AG09309 (cell line): Measurements from ENCODE around the gene CCDC59.

Source experiments
- DNase-seq: peaks from one replicate; pipeline ENCODE4 v3.0.0-alpha.2; 2010; ENCODE audit warnings: low read depth
- H3K4me3 ChIP-seq: 2 replicates; pipeline ENCODE4 v1.5.1; 2011; ENCODE audit warnings: mild to moderate bottlenecking, low read depth, low read length, moderate library complexity; ENCODE audit not compliant: control insufficient read depth
- CTCF ChIP-seq: IDR thresholded peaks from 2 replicates; pipeline ENCODE4 v1.5.1; 2011; ENCODE audit warnings: mild to moderate bottlenecking, low read depth, low read length, inconsistent platforms; ENCODE audit not compliant: insufficient read depth, control insufficient read depth; ENCODE audit errors: missing control alignments

CCDC59 gene

DNA sequence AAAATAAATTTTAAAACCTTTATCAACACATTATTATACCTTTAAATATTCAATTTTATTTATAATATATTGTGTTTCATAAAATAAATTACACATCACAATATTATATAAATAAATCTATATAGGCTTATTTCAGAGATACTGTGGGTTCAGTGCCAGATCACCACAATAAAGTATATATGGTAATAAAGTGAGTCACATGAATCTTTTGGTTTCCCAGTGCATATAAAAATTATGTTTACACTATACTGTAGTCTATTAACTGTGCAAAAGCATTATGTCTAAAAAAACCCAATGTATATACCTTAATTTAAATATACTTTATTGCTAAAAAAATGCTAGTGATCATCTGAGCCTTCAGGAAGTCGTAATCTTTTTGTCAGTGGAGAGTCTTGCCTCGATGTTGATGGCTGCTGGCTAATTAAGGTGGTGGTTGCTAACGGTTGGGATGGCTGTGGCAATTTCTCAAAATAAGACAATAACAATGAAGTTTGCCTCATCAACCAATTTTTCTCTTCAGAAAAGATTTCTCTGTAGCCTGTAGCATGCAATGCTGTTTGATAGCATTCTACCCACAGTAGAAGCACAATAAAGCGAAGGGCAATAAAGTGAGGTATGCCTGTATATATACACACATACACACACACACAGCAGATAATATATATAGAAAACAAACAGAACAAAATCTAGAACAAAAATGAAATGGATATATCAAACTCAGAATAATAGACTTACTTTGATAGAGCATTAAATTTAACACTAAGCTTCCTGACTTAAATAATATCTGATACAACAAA is 32.4 kb downstream of the CCDC59 start:
- no peak for TF ChIP-seq CTCF
- DNase-seq: no peak
- no peak overlapping the region for H3K4me3 ChIP-seq

DNA sequence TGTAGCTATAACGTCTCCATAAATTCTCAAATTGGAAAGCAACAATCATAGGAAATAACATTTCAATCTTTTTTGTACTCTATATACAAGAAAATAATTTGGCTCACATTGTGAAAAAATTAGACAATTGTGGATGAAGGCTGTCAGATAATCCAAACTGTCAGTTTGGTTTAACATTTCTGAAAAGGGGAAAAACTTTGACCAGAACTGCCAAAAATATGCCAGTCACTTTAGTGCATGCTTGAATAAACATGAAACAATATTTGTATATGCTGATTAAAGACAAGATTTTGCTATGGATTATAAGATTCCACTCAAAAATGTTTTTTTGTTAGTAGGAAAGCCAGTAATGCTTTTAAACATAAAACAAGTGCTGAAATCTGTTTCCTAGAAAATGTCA is 38.9 kb downstream of the CCDC59 start:
- no peak for TF ChIP-seq CTCF
- H3K4me3 ChIP-seq: no peak overlapping the region

DNA sequence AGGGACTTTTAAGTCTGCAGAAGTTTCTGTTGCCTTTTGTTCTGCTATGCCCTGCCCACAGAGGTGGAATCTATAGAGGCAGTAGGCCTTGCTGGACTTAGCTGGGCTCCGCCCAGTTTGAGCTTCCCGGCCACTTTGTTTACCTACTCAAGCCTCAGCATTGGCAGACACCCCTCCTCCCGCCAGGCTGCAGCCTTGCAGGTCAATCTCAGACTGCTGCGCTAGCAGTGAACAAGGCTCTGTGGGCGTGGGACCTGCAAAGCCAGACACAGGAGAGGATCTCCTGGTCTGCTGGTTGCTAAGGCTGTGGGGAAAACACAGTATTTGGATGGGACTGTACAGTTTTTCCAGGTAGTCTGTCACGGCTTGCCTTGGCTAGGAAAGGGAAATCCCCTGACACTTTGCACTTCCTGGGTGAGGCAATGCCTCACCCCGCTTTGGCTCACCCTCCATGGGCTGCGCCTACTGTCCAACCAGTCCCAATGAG is 43.7 kb downstream of the CCDC59 start:
- no peak overlapping the region for H3K4me3 ChIP-seq
- TF ChIP-seq CTCF: no peak
- no peak for DNase-seq

More for the DNA sequence above, 38.9 kb downstream of the CCDC59 start:
- DNase-seq: no peak
